HepG2 (cell line): Measurements from ENCODE around the gene TEKT5. TPM values are rescaled to one million over a fixed set of nuclear protein-coding genes. Genes with fewer than 3 reads are reported as not detected.

ENCODE experiments used
- ATRX ChIP-seq: sonication (generic); formaldehyde crosslinking; IDR thresholded peaks from 2 replicates; pipeline ENCODE4 v1.4.0; 2020; ENCODE audit warnings: missing genetic modification reagents, borderline replicate concordance
- BRF2 ChIP-seq: sonication (generic); formaldehyde crosslinking; IDR thresholded peaks from 2 replicates; pipeline ENCODE4 v1.8.1; 2022; ENCODE audit warnings: mild to moderate bottlenecking, missing genetic modification reagents
- CREB3 ChIP-seq: sonication (generic); formaldehyde crosslinking; IDR thresholded peaks from 2 replicates; pipeline ENCODE4 v1.5.0; 2020; ENCODE audit warnings: missing genetic modification reagents
- HCFC1 ChIP-seq: fragments of 150-350 bp; IDR thresholded peaks from 2 replicates; pipeline ENCODE4 v1.6.1; 2014; ENCODE audit warnings: low read depth, low read length
- HMG20A ChIP-seq: IDR thresholded peaks from 2 replicates; pipeline ENCODE4 v1.6.1; 2016; ENCODE audit warnings: borderline replicate concordance
- HNF1B ChIP-seq: sonication (generic); formaldehyde crosslinking; IDR thresholded peaks from 2 replicates; pipeline ENCODE4 v1.5.1; 2020; ENCODE audit warnings: mild to moderate bottlenecking, moderate library complexity, missing genetic modification reagents
- HNRNPLL ChIP-seq: fragments of 200-400 bp; formaldehyde crosslinking; IDR thresholded peaks from 2 replicates; pipeline ENCODE4 v1.6.1; 2017; ENCODE audit warnings: mild to moderate bottlenecking, low read depth, low read length; ENCODE audit not compliant: poor library complexity, severe bottlenecking
- JUND ChIP-seq: sonication (generic); formaldehyde crosslinking; IDR thresholded peaks from 2 replicates; pipeline ENCODE4 v1.8.0; 2022; ENCODE audit warnings: mild to moderate bottlenecking, missing genetic modification reagents
- KDM2A ChIP-seq: sonication (generic); formaldehyde crosslinking; IDR thresholded peaks from 2 replicates; pipeline ENCODE4 v1.4.0; 2020; ENCODE audit warnings: low read depth, missing genetic modification reagents, borderline replicate concordance
- SNAPC5 ChIP-seq: sonication (generic); formaldehyde crosslinking; IDR thresholded peaks from 2 replicates; pipeline ENCODE4 v1.8.1; 2023; ENCODE audit warnings: mild to moderate bottlenecking, missing genetic modification reagents, borderline replicate concordance
- TBX2 ChIP-seq: sonication (generic); formaldehyde crosslinking; IDR thresholded peaks from 2 replicates; pipeline ENCODE4 v1.5.0; 2020; ENCODE audit warnings: missing genetic modification reagents, mild to moderate bottlenecking, borderline replicate concordance
- ZBTB46 ChIP-seq: sonication (generic); formaldehyde crosslinking; IDR thresholded peaks from 2 replicates; pipeline ENCODE4 v1.4.0; 2020; ENCODE audit warnings: mild to moderate bottlenecking, missing genetic modification reagents, borderline replicate concordance
- ZIK1 ChIP-seq: sonication (generic); formaldehyde crosslinking; IDR thresholded peaks from 2 replicates; pipeline ENCODE4 v1.5.0; 2020; ENCODE audit warnings: mild to moderate bottlenecking, low read depth, missing genetic modification reagents, borderline replicate concordance
- ZMYM3 ChIP-seq: sonication (generic); formaldehyde crosslinking; IDR thresholded peaks from 2 replicates; pipeline ENCODE4 v1.5.1; 2020; ENCODE audit warnings: mild to moderate bottlenecking, missing genetic modification reagents
- ZNF484 ChIP-seq: sonication (generic); formaldehyde crosslinking; IDR thresholded peaks from 2 replicates; pipeline ENCODE4 v1.5.1; 2020; ENCODE audit warnings: mild to moderate bottlenecking, low read depth, missing genetic modification reagents, borderline replicate concordance
- ZNF530 ChIP-seq: sonication (generic); formaldehyde crosslinking; IDR thresholded peaks from 2 replicates; pipeline ENCODE4 v1.5.0; 2020; ENCODE audit warnings: low read depth, mild to moderate bottlenecking, missing genetic modification reagents
- ZNF607 ChIP-seq: sonication (generic); formaldehyde crosslinking; IDR thresholded peaks from 2 replicates; pipeline ENCODE4 v1.5.1; 2020; ENCODE audit warnings: missing genetic modification reagents, mild to moderate bottlenecking, borderline replicate concordance
- polyA plus RNA-seq, 8 experiments: library from polyadenylated mRNA; depleted of rRNA in 3 of 8; stranded (reverse) in 7 of 8; unstranded in 1 of 8; fragments of >200 nt; fragmentation: Illumina TruSeq in 4 of 8; extraction: Trizol in 4 of 8; gene quantifications; 2 replicates each; pipeline versions ENCODE4 v1.2.1 to v1.2.3, GENCODE V29; 2011 to 2016; ENCODE audit warnings: low read depth in 4 of 8, missing spikeins in 1 of 8, mixed read lengths in 1 of 8; ENCODE audit not compliant: insufficient read depth in 1 of 8
- total RNA-seq, 5 experiments: library from RNA; depleted of rRNA; stranded (reverse); fragments of >200 nt; fragmentation: Illumina TruSeq; extraction: Trizol; gene quantifications; 2 replicates each; pipeline ENCODE4 v1.2.3, GENCODE V29; 2016; ENCODE audit warnings: low read depth in 1 of 5

The TEKT5 gene
- total and polyA plus RNA-seq, 2 of the 13 experiments (the other 11 are each of a cell fraction or from before 2014, with no cell fraction given) = 0.16 TPM; not detected in 1

GRCh38 chr16:10743610-10744369 is 49.1 kb upstream of the TEKT5 start, which contains the start of gene NUBP1 (continued):
- TF ChIP-seq ZNF607 (CRISPR knock-in tag) (peak; percentile 100), HMG20A (CRISPR knock-in tag) (no peak), BRF2 (CRISPR knock-in tag) (peak; percentile 97), CREB3 (CRISPR knock-in tag) (peak; percentile 86), ZMYM3 (CRISPR knock-in tag) (peak; percentile 46), ZNF530 (CRISPR knock-in tag) (no peak), HNRNPLL (peak; percentile 93), KDM2A (CRISPR knock-in tag) (peak; percentile 94), ZIK1 (CRISPR knock-in tag) (peak; percentile 88; the same call in 1 of the 2 replicates), TBX2 (CRISPR knock-in tag) (peak; percentile 99), ATRX (CRISPR knock-in tag) (no peak), SNAPC5 (peak; percentile 95; the same call in 1 of the 2 replicates), HNF1B (CRISPR knock-in tag) (peak; percentile 100), ZBTB46 (CRISPR knock-in tag) (no peak), HCFC1 (peak; percentile 67), ZNF484 (CRISPR knock-in tag) (no peak), JUND (no peak; the same call in 1 of the 2 replicates)
